ENCODE data around the gene SRGN.

The SRGN gene

DNA sequence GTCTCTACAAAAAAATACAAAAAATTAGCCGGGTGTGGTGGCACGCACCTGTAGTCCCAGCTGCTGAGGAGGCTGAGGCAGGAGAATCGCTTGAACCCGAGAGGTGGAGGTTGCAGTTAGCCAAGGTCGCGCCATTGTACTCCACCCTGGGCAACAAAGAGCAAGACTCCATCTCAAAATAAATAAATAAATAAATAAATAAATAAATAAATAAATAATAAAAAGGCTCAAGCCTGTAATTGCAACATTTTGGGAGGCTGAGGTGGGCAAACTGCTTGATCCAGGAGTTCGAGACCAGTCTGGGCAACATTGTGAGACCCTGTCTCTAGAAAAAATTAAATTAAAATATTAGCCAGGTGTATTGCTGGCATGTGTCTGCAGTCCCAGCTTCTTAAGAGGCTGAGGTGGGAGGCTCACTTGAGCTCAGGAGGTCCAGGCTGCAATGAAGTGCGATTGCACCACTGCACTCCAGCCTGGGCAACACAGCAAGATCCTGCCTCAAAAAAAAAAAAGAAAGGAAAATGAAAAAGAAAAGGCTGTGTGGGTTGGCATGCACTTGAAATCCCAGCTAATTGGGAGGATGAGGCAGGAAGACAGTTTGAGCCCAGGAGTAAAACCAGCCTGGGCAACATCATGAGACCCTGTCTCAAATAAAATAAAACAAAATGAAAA lies 27.6 kb upstream of the SRGN start:
- H3K27ac ChIP-seq (ENCODE audit: poor library complexity, severe bottlenecking): peak overlapping the region; percentile 95
- TF ChIP-seq, protein P1, sequence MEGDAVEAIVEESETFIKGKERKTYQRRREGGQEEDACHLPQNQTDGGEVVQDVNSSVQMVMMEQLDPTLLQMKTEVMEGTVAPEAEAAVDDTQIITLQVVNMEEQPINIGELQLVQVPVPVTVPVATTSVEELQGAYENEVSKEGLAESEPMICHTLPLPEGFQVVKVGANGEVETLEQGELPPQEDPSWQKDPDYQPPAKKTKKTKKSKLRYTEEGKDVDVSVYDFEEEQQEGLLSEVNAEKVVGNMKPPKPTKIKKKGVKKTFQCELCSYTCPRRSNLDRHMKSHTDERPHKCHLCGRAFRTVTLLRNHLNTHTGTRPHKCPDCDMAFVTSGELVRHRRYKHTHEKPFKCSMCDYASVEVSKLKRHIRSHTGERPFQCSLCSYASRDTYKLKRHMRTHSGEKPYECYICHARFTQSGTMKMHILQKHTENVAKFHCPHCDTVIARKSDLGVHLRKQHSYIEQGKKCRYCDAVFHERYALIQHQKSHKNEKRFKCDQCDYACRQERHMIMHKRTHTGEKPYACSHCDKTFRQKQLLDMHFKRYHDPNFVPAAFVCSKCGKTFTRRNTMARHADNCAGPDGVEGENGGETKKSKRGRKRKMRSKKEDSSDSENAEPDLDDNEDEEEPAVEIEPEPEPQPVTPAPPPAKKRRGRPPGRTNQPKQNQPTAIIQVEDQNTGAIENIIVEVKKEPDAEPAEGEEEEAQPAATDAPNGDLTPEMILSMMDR (IDR thresholded peaks at IDR 0.05; ENCODE audit: poor library complexity, severe bottlenecking): no peak
- peaks cover 35% of the 10 kb centered on the region for H3K4me1 ChIP-seq (ENCODE audit: insufficient read depth, poor library complexity, severe bottlenecking)
- no peaks in the 10 kb centered on the region for H3K9me3 ChIP-seq (ENCODE audit: severe bottlenecking)
- no peak for DNase-seq (ENCODE audit: low spot score)
- no peak overlapping the region for H3K4me3 ChIP-seq (ENCODE audit: severe bottlenecking)
- H3K27me3 ChIP-seq (ENCODE audit: insufficient read depth, poor library complexity, severe bottlenecking): no peaks in the 10 kb centered on the region
- no peaks in the 10 kb centered on the region for H3K36me3 ChIP-seq (ENCODE audit: low read depth)
- no peak for ATAC-seq (ENCODE audit: low read depth)

DNA sequence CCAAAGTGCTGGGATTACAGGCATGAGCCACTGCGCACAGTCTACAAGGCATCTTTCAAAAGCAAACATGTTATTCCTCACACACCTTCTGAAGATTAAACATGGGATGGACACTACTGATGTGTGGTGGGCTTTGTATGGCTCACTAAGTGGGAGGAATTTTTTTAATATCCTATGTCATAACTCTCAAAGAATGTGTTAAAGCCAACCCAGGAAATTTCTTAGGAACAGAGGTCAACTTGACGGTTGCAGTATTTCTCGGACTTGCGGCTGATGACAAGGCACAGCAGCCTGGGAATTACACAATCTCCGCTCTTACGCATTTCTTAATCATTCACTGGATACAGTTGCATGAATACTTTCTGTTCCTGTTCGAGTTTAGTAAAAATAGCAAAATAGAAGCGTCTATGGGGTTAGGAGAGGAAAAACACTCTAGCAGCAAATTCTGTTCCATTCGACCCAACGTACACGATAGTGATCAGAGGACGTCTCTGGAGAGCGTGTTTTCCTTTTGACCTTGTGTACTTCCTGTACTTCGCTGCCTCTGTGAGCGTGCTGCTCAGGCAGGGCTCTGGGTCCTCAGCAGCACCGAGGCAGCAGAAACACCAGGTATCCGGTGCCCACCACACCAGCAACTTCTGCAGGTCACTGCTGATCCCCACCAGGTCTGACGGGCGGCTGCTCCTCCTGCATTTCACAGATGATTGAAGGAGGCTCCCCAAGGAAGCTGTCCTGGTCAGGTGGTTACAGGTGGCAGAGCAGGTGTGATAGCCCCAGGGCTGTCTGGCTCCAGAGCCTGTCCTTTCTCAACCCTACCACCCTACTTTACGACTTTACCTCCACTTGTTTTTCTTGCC lies 26.4 kb upstream of the SRGN start:
- peak; percentile 79 for ATAC-seq (ENCODE audit: low read depth)
- TF ChIP-seq, protein P1 (IDR thresholded peaks at IDR 0.05; ENCODE audit: poor library complexity, severe bottlenecking): no peak
- H3K27me3 ChIP-seq (ENCODE audit: insufficient read depth, poor library complexity, severe bottlenecking): no peaks in the 10 kb centered on the region
- H3K4me3 ChIP-seq (ENCODE audit: severe bottlenecking): peak overlapping the region; percentile 5
- H3K4me1 ChIP-seq (ENCODE audit: insufficient read depth, poor library complexity, severe bottlenecking): peaks cover 39% of the 10 kb centered on the region
- DNase-seq (ENCODE audit: low spot score): peak; percentile 71
- peak overlapping the region; percentile 95 for H3K27ac ChIP-seq (ENCODE audit: poor library complexity, severe bottlenecking)
- H3K9me3 ChIP-seq (ENCODE audit: severe bottlenecking): no peaks in the 10 kb centered on the region
- H3K36me3 ChIP-seq (ENCODE audit: low read depth): no peaks in the 10 kb centered on the region

DNA sequence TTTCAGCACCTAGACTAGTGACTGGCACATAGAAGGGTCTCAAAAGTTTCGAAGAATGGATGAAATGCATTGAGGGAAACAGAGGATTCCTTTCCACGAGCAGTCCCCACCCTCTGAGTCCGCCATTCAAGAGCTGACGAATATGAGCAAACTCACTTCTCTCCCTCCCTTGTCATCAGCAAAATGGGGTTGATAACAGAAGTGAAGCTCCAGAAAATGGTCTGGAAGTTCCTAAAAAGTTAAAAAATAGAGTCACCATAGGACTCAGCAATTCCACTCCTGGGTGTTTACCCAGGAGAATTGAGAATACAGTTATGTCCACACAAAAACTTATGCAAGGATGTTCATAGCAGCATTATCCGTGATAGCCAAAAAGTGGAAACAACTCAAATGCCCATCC lies 25.0 kb upstream of the SRGN start:
- no peaks in the 10 kb centered on the region for H3K9me3 ChIP-seq (ENCODE audit: severe bottlenecking)
- no peaks in the 10 kb centered on the region for H3K27me3 ChIP-seq (ENCODE audit: insufficient read depth, poor library complexity, severe bottlenecking)
- H3K4me3 ChIP-seq (ENCODE audit: severe bottlenecking): no peak overlapping the region
- TF ChIP-seq, protein P1 (IDR thresholded peaks at IDR 0.05; ENCODE audit: poor library complexity, severe bottlenecking): no peak
- no peak for DNase-seq (ENCODE audit: low spot score)
- H3K36me3 ChIP-seq (ENCODE audit: low read depth): no peaks in the 10 kb centered on the region
- peak overlapping the region; percentile 95 for H3K27ac ChIP-seq (ENCODE audit: poor library complexity, severe bottlenecking)
- peaks cover 39% of the 10 kb centered on the region for H3K4me1 ChIP-seq (ENCODE audit: insufficient read depth, poor library complexity, severe bottlenecking)
- no peak for ATAC-seq (ENCODE audit: low read depth)

DNA sequence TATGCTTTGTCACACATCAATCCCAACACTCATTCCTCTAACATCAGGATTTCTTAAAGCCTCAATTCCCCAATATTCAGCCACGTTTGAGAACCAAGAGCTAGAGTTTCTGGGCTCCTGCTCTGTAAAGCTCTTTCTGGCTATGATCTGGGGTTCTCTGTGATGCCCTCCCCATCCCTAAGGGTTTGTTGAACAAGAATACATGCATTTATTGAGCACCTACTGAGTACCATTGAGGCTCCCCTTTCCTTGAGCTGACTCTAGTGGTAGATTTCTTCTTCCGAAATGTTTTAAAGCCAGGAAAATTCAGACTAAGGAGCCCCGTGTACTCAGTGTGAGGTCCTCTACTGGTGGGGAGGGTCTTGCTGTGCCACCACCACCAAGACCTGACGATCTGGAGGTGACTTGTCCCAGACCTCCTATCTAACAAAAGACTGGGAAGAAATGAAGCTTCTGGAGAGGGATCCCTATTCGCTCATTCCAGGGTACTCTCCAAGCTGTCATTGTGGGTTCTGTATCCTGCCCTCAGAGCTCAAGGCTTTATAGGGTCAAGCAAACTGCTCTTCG lies 23.1 kb upstream of the SRGN start:
- Histone ChIP-seq H3K4me3 (ENCODE audit: severe bottlenecking) (no peak overlapping the region), H3K36me3 (ENCODE audit: low read depth) (no peaks in the 10 kb centered on the region), H3K4me1 (ENCODE audit: insufficient read depth, poor library complexity, severe bottlenecking) (peaks cover 34% of the 10 kb centered on the region), H3K27me3 (ENCODE audit: insufficient read depth, poor library complexity, severe bottlenecking) (no peaks in the 10 kb centered on the region), H3K9me3 (ENCODE audit: severe bottlenecking) (no peaks in the 10 kb centered on the region), H3K27ac (ENCODE audit: poor library complexity, severe bottlenecking) (no peak overlapping the region)
- TF ChIP-seq, protein P1 (IDR thresholded peaks at IDR 0.05; ENCODE audit: poor library complexity, severe bottlenecking): no peak
- DNase-seq (ENCODE audit: low spot score): no peak
- ATAC-seq (ENCODE audit: low read depth): no peak
